K562 (cell line): Measurements from ENCODE around the gene NRXN2. TPM values are rescaled to one million over a fixed set of nuclear protein-coding genes. Genes with fewer than 3 reads are reported as not detected.

ENCODE experiments used
- ATF4 ChIP-seq: fragments of 450-650 bp; formaldehyde crosslinking; IDR thresholded peaks from 2 replicates; pipeline ENCODE4 v1.4.0; 2022; ENCODE audit warnings: mild to moderate bottlenecking, moderate library complexity
- CC2D1A ChIP-seq: fragments of 450-650 bp; IDR thresholded peaks from 2 replicates; pipeline ENCODE4 v1.6.1; 2017; ENCODE audit warnings: mild to moderate bottlenecking
- CHD4 ChIP-seq: fragments of 200-600 bp; sonication (generic); IDR thresholded peaks from 3 replicates; pipeline ENCODE4 v1.6.1; 2012; ENCODE audit warnings: low read depth, mild to moderate bottlenecking, mixed read lengths, low read length, inconsistent platforms; ENCODE audit not compliant: insufficient read depth, insufficient replicate concordance, poor library complexity, severe bottlenecking
- ETV5 ChIP-seq: sonication (generic); formaldehyde crosslinking; IDR thresholded peaks from 2 replicates; pipeline ENCODE4 v1.4.0; 2020; ENCODE audit warnings: low read depth, mild to moderate bottlenecking, missing genetic modification reagents
- GTF2F1 ChIP-seq: IDR thresholded peaks from 2 replicates; pipeline ENCODE4 v1.6.1; 2011; ENCODE audit warnings: low read depth, low read length, improper control_type of control experiment
- HOXB6 ChIP-seq: fragments of 250-450 bp; sonication (Bioruptor Pico); IDR thresholded peaks from 2 replicates; pipeline ENCODE4 v1.5.1; 2022; ENCODE audit warnings: mild to moderate bottlenecking, borderline replicate concordance
- IRF2 ChIP-seq: sonication (generic); formaldehyde crosslinking; IDR thresholded peaks from 2 replicates; pipeline ENCODE4 v1.8.1; 2022; ENCODE audit warnings: mild to moderate bottlenecking, missing genetic modification reagents
- NFYB ChIP-seq: IDR thresholded peaks from 2 replicates; pipeline ENCODE4 v1.6.1; 2011; ENCODE audit warnings: mild to moderate bottlenecking, moderate library complexity; ENCODE audit not compliant: insufficient read length; ENCODE audit errors: extremely low read depth
- PTBP1 ChIP-seq: fragments of 200-400 bp; formaldehyde crosslinking; IDR thresholded peaks from 2 replicates; pipeline ENCODE4 v1.6.1; 2017; ENCODE audit warnings: low read depth, low read length
- SMARCA4 ChIP-seq: fragments of 450-650 bp; IDR thresholded peaks from 2 replicates; pipeline ENCODE4 v1.6.1; 2016
- SP1 ChIP-seq: sonication (generic); formaldehyde crosslinking; IDR thresholded peaks from 2 replicates; pipeline ENCODE4 v1.8.1; 2022; ENCODE audit warnings: mild to moderate bottlenecking, missing genetic modification reagents
- TCF3 ChIP-seq: sonication (generic); formaldehyde crosslinking; IDR thresholded peaks from 2 replicates; pipeline ENCODE4 v1.4.0; 2020; ENCODE audit warnings: mild to moderate bottlenecking, missing genetic modification reagents
- ZNF146 ChIP-seq: IDR thresholded peaks from one replicate; pipeline ENCODE4 v1.6.1; 2018; ENCODE audit warnings: missing compliant biosample characterization; ENCODE audit not compliant: unreplicated experiment
- ZNF197 ChIP-seq: fragments of 200-800 bp; sonication (Bioruptor generic); IDR thresholded peaks from 2 replicates; pipeline ENCODE4 v1.6.1; 2016; ENCODE audit warnings: low read depth, missing genetic modification characterization, missing compliant biosample characterization
- ZNF408 ChIP-seq: fragments of 250-450 bp; sonication (Bioruptor Pico); IDR thresholded peaks from 2 replicates; pipeline ENCODE4 v1.4.0; 2020; ENCODE audit warnings: low read depth, mild to moderate bottlenecking, moderate library complexity
- ZNF707 ChIP-seq: fragments of 250-450 bp; sonication (Bioruptor Pico); conservative IDR thresholded peaks from 2 replicates; pipeline ENCODE4 v1.8.0; 2022; ENCODE audit warnings: inconsistent platforms, mild to moderate bottlenecking, moderate library complexity
- polyA plus RNA-seq, 8 experiments: library from polyadenylated mRNA; depleted of rRNA in 4 of 8; stranded (reverse) in 5 of 8; unstranded in 3 of 8; fragments of >200 nt; fragmentation: Nextera tagmentation in 2 of 8; fragmentation: Illumina TruSeq in 1 of 8; extraction: Ambion mirVana in 2 of 8; extraction: Trizol in 1 of 8; gene quantifications; 2 replicates each; pipeline versions ENCODE4 v1.2.1 to v1.2.3, GENCODE V29; 2011 to 2014; ENCODE audit warnings: inconsistent platforms in 1 of 8, missing spikeins in 1 of 8
- total RNA-seq, 7 experiments: library from RNA; depleted of rRNA in 6 of 7; stranded (reverse); fragments of >200 nt in 6 of 7; fragmentation: Illumina TruSeq in 2 of 7; extraction: Trizol in 2 of 7; gene quantifications; 2 replicates each; pipeline versions ENCODE4 v1.2.1 to v1.2.3, GENCODE V29; 2011 to 2021; ENCODE audit warnings: low replicate concordance in 1 of 7
- TF ChIP-seq, protein P1 (sequence below): sonication (generic); formaldehyde crosslinking; IDR thresholded peaks from 2 replicates; pipeline ENCODE4 v1.8.1; 2023; ENCODE audit warnings: mild to moderate bottlenecking, missing genetic modification reagents
- TF ChIP-seq, protein P2 (sequence below): fragments of 450-650 bp; formaldehyde crosslinking; IDR thresholded peaks from 2 replicates; pipeline ENCODE4 v1.4.0; 2022; ENCODE audit warnings: missing genetic modification characterization
- TF ChIP-seq, protein P3 (sequence below), 3 experiments: fragments of 200-800 bp in 1 of 3; fragments of 250-450 bp in 1 of 3; fragments of 450-650 bp in 1 of 3; sonication (Bioruptor Pico) in 1 of 3; sonication (Bioruptor generic) in 1 of 3; formaldehyde crosslinking in 1 of 3; IDR thresholded peaks; 2 replicates each; pipeline versions ENCODE4 v1.6.1 to v1.8.0; 2016 to 2022; ENCODE audit warnings: mild to moderate bottlenecking in 2 of 3, missing genetic modification characterization in 2 of 3, missing compliant biosample characterization in 1 of 3, moderate library complexity in 1 of 3
- TF ChIP-seq, protein P4 (sequence below): sonication (generic); formaldehyde crosslinking; IDR thresholded peaks from 2 replicates; pipeline ENCODE4 v1.4.0; 2020; ENCODE audit warnings: mild to moderate bottlenecking, missing genetic modification reagents

NRXN2 gene
- total and polyA plus RNA-seq, 9 of the 15 experiments (the other 6 are each of a cell fraction or from before 2014, with no cell fraction given), result 0.07 to 0.47 (median 0.15) TPM; not detected in 4

DNA sequence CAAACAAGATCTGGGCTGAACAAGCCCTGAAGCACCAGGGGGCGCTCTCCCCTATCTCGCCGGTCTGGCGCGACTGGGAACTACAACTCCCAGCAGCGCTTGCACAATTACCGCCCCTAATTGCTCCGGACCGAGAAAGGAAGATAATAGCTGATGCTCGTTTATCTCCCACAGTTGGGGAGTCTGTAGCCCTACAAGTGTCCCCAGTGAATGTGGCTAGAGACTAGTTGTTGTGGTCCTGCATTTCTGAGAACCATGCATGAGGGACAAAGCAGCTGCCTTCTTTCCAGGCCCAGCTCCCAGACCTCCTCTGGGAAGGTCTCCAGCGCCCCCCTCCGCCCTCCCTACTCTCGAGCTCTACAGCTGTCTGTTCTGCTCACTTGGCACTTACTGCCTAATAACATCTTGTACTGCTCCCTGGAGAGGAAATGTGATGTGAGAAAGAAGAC lies 34.4 kb downstream of the NRXN2 start (continued):
- TF ChIP-seq ZNF146 (no peak), PTBP1 (no peak), GTF2F1 (no peak), NFYB (no peak), ZNF408 (CRISPR knock-in tag) (no peak), HOXB6 (CRISPR knock-in tag) (no peak), SP1 (CRISPR knock-in tag) (peak; percentile 94), ATF4 (no peak), CC2D1A (peak; percentile 65; the same call in 1 of the 2 replicates), SMARCA4 (no peak), CHD4 (no peak), ZNF707 (CRISPR knock-in tag) (no peak), ZNF197 (CRISPR knock-in tag) (no peak), IRF2 (CRISPR knock-in tag) (no peak), TCF3 (peak; percentile 33; the same call in 1 of the 2 replicates), ETV5 (0 out of 2 replicates have a peak, but pooled peaks have one; percentile 30)
- TF ChIP-seq, protein P1, sequence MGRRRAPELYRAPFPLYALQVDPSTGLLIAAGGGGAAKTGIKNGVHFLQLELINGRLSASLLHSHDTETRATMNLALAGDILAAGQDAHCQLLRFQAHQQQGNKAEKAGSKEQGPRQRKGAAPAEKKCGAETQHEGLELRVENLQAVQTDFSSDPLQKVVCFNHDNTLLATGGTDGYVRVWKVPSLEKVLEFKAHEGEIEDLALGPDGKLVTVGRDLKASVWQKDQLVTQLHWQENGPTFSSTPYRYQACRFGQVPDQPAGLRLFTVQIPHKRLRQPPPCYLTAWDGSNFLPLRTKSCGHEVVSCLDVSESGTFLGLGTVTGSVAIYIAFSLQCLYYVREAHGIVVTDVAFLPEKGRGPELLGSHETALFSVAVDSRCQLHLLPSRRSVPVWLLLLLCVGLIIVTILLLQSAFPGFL (CRISPR knock-in tag), result no peak
- TF ChIP-seq, protein P2, sequence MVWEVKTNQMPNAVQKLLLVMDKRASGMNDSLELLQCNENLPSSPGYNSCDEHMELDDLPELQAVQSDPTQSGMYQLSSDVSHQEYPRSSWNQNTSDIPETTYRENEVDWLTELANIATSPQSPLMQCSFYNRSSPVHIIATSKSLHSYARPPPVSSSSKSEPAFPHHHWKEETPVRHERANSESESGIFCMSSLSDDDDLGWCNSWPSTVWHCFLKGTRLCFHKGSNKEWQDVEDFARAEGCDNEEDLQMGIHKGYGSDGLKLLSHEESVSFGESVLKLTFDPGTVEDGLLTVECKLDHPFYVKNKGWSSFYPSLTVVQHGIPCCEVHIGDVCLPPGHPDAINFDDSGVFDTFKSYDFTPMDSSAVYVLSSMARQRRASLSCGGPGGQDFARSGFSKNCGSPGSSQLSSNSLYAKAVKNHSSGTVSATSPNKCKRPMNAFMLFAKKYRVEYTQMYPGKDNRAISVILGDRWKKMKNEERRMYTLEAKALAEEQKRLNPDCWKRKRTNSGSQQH (CRISPR knock-in tag), result no peak
- TF ChIP-seq, protein P3, sequence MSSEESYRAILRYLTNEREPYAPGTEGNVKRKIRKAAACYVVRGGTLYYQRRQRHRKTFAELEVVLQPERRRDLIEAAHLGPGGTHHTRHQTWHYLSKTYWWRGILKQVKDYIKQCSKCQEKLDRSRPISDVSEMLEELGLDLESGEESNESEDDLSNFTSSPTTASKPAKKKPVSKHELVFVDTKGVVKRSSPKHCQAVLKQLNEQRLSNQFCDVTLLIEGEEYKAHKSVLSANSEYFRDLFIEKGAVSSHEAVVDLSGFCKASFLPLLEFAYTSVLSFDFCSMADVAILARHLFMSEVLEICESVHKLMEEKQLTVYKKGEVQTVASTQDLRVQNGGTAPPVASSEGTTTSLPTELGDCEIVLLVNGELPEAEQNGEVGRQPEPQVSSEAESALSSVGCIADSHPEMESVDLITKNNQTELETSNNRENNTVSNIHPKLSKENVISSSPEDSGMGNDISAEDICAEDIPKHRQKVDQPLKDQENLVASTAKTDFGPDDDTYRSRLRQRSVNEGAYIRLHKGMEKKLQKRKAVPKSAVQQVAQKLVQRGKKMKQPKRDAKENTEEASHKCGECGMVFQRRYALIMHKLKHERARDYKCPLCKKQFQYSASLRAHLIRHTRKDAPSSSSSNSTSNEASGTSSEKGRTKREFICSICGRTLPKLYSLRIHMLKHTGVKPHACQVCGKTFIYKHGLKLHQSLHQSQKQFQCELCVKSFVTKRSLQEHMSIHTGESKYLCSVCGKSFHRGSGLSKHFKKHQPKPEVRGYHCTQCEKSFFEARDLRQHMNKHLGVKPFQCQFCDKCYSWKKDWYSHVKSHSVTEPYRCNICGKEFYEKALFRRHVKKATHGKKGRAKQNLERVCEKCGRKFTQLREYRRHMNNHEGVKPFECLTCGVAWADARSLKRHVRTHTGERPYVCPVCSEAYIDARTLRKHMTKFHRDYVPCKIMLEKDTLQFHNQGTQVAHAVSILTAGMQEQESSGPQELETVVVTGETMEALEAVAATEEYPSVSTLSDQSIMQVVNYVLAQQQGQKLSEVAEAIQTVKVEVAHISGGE (CRISPR knock-in tag; IDR thresholded peaks at IDR 0.05), result peak in 1 of 3 experiments; percentile 61; a peak in 1 of 6 replicates
- TF ChIP-seq, protein P4, sequence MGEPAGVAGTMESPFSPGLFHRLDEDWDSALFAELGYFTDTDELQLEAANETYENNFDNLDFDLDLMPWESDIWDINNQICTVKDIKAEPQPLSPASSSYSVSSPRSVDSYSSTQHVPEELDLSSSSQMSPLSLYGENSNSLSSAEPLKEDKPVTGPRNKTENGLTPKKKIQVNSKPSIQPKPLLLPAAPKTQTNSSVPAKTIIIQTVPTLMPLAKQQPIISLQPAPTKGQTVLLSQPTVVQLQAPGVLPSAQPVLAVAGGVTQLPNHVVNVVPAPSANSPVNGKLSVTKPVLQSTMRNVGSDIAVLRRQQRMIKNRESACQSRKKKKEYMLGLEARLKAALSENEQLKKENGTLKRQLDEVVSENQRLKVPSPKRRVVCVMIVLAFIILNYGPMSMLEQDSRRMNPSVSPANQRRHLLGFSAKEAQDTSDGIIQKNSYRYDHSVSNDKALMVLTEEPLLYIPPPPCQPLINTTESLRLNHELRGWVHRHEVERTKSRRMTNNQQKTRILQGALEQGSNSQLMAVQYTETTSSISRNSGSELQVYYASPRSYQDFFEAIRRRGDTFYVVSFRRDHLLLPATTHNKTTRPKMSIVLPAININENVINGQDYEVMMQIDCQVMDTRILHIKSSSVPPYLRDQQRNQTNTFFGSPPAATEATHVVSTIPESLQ (CRISPR knock-in tag), result no peak
